H9 (cell line): ENCODE measurements around the gene WDR37. TPM values are rescaled to one million over a fixed set of nuclear protein-coding genes. Genes with fewer than 3 reads are reported as not detected.
A peak's percentile ranks its signal among the peaks of the same experiment; 100 is the strongest.

Experiments
- DNase-seq: peaks from one replicate; pipeline ENCODE4 v3.0.0-alpha.2; 2017
- H2AFZ ChIP-seq: one replicate; pipeline ENCODE4 v1.6.1; 2013; ENCODE audit warnings: mild to moderate bottlenecking, low read length, control low read depth, moderate library complexity
- H2AK5ac ChIP-seq: 2 replicates; pipeline ENCODE4 v1.6.1; 2013; ENCODE audit warnings: low read length, control low read depth, mixed read lengths; ENCODE audit not compliant: insufficient read length
- H2BK120ac ChIP-seq: one replicate; pipeline ENCODE4 v1.6.1; 2013; ENCODE audit warnings: low read depth, mild to moderate bottlenecking, low read length, control low read depth, inconsistent platforms; ENCODE audit not compliant: poor library complexity, severe bottlenecking
- H2BK12ac ChIP-seq: 2 replicates; pipeline ENCODE4 v1.6.1; 2013; ENCODE audit warnings: low read length, control low read depth, mixed read lengths, low read depth; ENCODE audit not compliant: insufficient read length
- H2BK15ac ChIP-seq: 2 replicates; pipeline ENCODE4 v1.6.1; 2013; ENCODE audit warnings: low read depth, low read length, control low read depth
- H2BK20ac ChIP-seq: one replicate; pipeline ENCODE4 v1.6.1; 2013; ENCODE audit warnings: low read depth, mild to moderate bottlenecking, low read length, control low read depth, inconsistent platforms; ENCODE audit not compliant: poor library complexity, severe bottlenecking
- H2BK5ac ChIP-seq: 2 replicates; pipeline ENCODE4 v1.6.1; 2013; ENCODE audit warnings: low read length, control low read depth, mixed read lengths; ENCODE audit not compliant: insufficient read length
- H3K14ac ChIP-seq: 2 replicates; pipeline ENCODE4 v1.6.1; 2013; ENCODE audit warnings: low read length, control low read depth; ENCODE audit not compliant: insufficient read depth
- H3K18ac ChIP-seq: 2 replicates; pipeline ENCODE4 v1.6.1; 2013; ENCODE audit warnings: low read depth, mild to moderate bottlenecking, mixed read lengths, low read length, control low read depth; ENCODE audit not compliant: insufficient read length
- H3K23ac ChIP-seq: 2 replicates; pipeline ENCODE4 v1.6.1; 2013; ENCODE audit warnings: low read length, control low read depth, mixed read lengths, low read depth; ENCODE audit not compliant: insufficient read length
- H3K23me2 ChIP-seq: 2 replicates; pipeline ENCODE4 v1.6.1; 2013; ENCODE audit warnings: low read depth, mild to moderate bottlenecking, mixed read lengths, low read length, control low read depth; ENCODE audit not compliant: insufficient read length, poor library complexity, severe bottlenecking
- H3K27ac ChIP-seq: 2 replicates; pipeline ENCODE4 v1.5.1; 2013; ENCODE audit warnings: low read length, control low read depth, mixed read lengths, low read depth; ENCODE audit not compliant: insufficient read length
- H3K27me3 ChIP-seq: 2 replicates; pipeline ENCODE4 v1.6.1; 2013; ENCODE audit warnings: low read length, control low read depth, inconsistent platforms; ENCODE audit not compliant: insufficient read depth
- H3K4ac ChIP-seq: 2 replicates; pipeline ENCODE4 v1.6.1; 2013; ENCODE audit warnings: low read depth, mild to moderate bottlenecking, control low read depth, inconsistent platforms, low read length, moderate library complexity
- H3K4me1 ChIP-seq: 2 replicates; pipeline ENCODE4 v1.6.1; 2013; ENCODE audit warnings: low read length, control low read depth, inconsistent platforms; ENCODE audit not compliant: insufficient read depth
- H3K4me2 ChIP-seq: 2 replicates; pipeline ENCODE4 v1.6.1; 2013; ENCODE audit warnings: low read length, control low read depth, mixed read lengths; ENCODE audit not compliant: insufficient read length, insufficient read depth
- H3K56ac ChIP-seq: 2 replicates; pipeline ENCODE4 v1.6.1; 2013; ENCODE audit warnings: low read depth, mild to moderate bottlenecking, mixed read lengths, low read length, control low read depth; ENCODE audit not compliant: insufficient read length
- H3K79me1 ChIP-seq: 2 replicates; pipeline ENCODE4 v1.6.1; 2013; ENCODE audit warnings: low read depth, mild to moderate bottlenecking, moderate library complexity, low read length, control low read depth, inconsistent platforms; ENCODE audit not compliant: insufficient read depth, poor library complexity, severe bottlenecking
- H3K79me2 ChIP-seq: 2 replicates; pipeline ENCODE4 v1.6.1; 2013; ENCODE audit warnings: low read length, control low read depth, inconsistent platforms; ENCODE audit not compliant: insufficient read depth
- H3K9ac ChIP-seq: 2 replicates; pipeline ENCODE4 v1.6.1; 2013; ENCODE audit warnings: low read length, control low read depth, mixed read lengths; ENCODE audit not compliant: insufficient read length; ENCODE audit errors: extremely low read depth
- H3K9me3 ChIP-seq: one replicate; pipeline ENCODE4 v1.6.1; 2013; ENCODE audit warnings: low read depth, low read length, inconsistent platforms; ENCODE audit not compliant: control insufficient read depth
- H3T11ph ChIP-seq: one replicate; pipeline ENCODE4 v1.6.1; 2013; ENCODE audit warnings: mild to moderate bottlenecking, low read length, control low read depth, inconsistent platforms
- H4K20me1 ChIP-seq: one replicate; pipeline ENCODE4 v1.6.1; 2013; ENCODE audit not compliant: control insufficient read depth, insufficient read length, insufficient read depth
- H4K5ac ChIP-seq: 2 replicates; pipeline ENCODE4 v1.6.1; 2013; ENCODE audit warnings: low read depth, mild to moderate bottlenecking, mixed read lengths, low read length, control low read depth; ENCODE audit not compliant: insufficient read length
- H4K8ac ChIP-seq: replicated peaks from 2 replicates; pipeline ENCODE4 v1.6.1; 2013; ENCODE audit warnings: low read length, control low read depth, mixed read lengths, low read depth; ENCODE audit not compliant: insufficient read length
- H4K91ac ChIP-seq: 2 replicates; pipeline ENCODE4 v1.6.1; 2013; ENCODE audit warnings: low read depth, mild to moderate bottlenecking, moderate library complexity, mixed read lengths, low read length, control low read depth; ENCODE audit not compliant: insufficient read length
- H3K27ac Mint-ChIP-seq, 3 experiments: 2 replicates in 2 of 3; 3 replicates in 1 of 3; pipeline ENCODE4 v1.8.0; 2020 to 2021; ENCODE audit warnings: mixed read lengths in 3 of 3, mild to moderate bottlenecking in 1 of 3, moderate library complexity in 1 of 3
- H3K27me3 Mint-ChIP-seq: 2 replicates; pipeline ENCODE4 v1.8.0; 2021; ENCODE audit warnings: low read depth, mild to moderate bottlenecking, moderate library complexity, mixed read lengths
- H3K36me3 Mint-ChIP-seq, 3 experiments: 2 replicates in 2 of 3; 3 replicates in 1 of 3; pipeline ENCODE4 v1.8.0; 2020 to 2021; ENCODE audit warnings: low read depth in 3 of 3, mixed read lengths in 3 of 3; ENCODE audit not compliant: insufficient read depth in 1 of 3
- H3K4me1 Mint-ChIP-seq, 2 experiments: 2 replicates each; pipeline ENCODE4 v1.8.0; 2020; ENCODE audit warnings: mixed read lengths in 2 of 2
- H3K4me3 Mint-ChIP-seq, 2 experiments: 2 replicates in 1 of 2; 3 replicates in 1 of 2; pipeline ENCODE4 v1.8.0; 2020 to 2021; ENCODE audit warnings: mild to moderate bottlenecking in 2 of 2, mixed read lengths in 2 of 2, moderate library complexity in 1 of 2
- H3K9me3 Mint-ChIP-seq, 2 experiments: 2 replicates in 1 of 2; 3 replicates in 1 of 2; pipeline ENCODE4 v1.8.0; 2020; ENCODE audit warnings: mild to moderate bottlenecking in 2 of 2, mixed read lengths in 2 of 2, moderate library complexity in 1 of 2
- CTCF ChIP-seq: fragments of 200-600 bp; sonication (generic); conservative IDR thresholded peaks from 3 replicates; pipeline ENCODE4 v1.8.0; 2021; ENCODE audit warnings: antibody characterized with exemption, mild to moderate bottlenecking
- WGBS: extraction: QIAGEN DNeasy Blood & Tissue Kit; methylation state at CpG from one replicate; pipeline ENCODE4 v1.1.7; 2013; ENCODE audit warnings: missing lambda C conversion rate, low lambda C conversion rate, mixed read lengths; ENCODE audit not compliant: insufficient read length; ENCODE audit errors: extremely low coverage; 5-methylcytosine and 5-hydroxymethylcytosine counted together
- total RNA-seq: library from RNA; stranded (reverse); gene quantifications from 2 replicates; pipeline ENCODE4 v1.2.1, GENCODE V29; 2021

Gene WDR37
- total RNA-seq, 1 experiment from 2014 or later = 13.1 TPM

GRCh38 chr10:1156921-1157614, 100.9 kb downstream of the WDR37 start:
- peaks cover 6% of the 10 kb centered on the region for H3K27me3 Mint-ChIP-seq
- Histone ChIP-seq H3K4me2 (no peak overlapping the region), H3K27ac (no peak overlapping the region), H2AFZ (no peak overlapping the region), H2BK20ac (no peak overlapping the region), H4K5ac (no peak overlapping the region), H2AK5ac (no peak overlapping the region), H2BK5ac (no peak overlapping the region), H3K14ac (no peak overlapping the region), H3K79me2 (no peaks in the 10 kb centered on the region), H2BK15ac (no peak overlapping the region), H3K23me2 (no peaks in the 10 kb centered on the region), H3K9ac (no peak overlapping the region), H4K8ac (no peak overlapping the region), H3K79me1 (no peaks in the 10 kb centered on the region), H3K9me3 (no peaks in the 10 kb centered on the region), H3K27me3 (no peaks in the 10 kb centered on the region), H3K4ac (no peak overlapping the region), H2BK12ac (no peak overlapping the region), H3K56ac (no peak overlapping the region), H3K18ac (no peak overlapping the region), H3K23ac (no peak overlapping the region), H4K91ac (no peak overlapping the region), H3T11ph (no peak overlapping the region), H3K4me1 (no peaks in the 10 kb centered on the region), H4K20me1 (no peaks in the 10 kb centered on the region), H2BK120ac (no peak overlapping the region)
- no CpG with 5 or more reads among the region's 17 CpGs for WGBS
- no peak overlapping the region for H3K4me3 Mint-ChIP-seq
- no peak for TF ChIP-seq CTCF
- H3K36me3 Mint-ChIP-seq = no peaks in the 10 kb centered on the region
- DNase-seq = no peak
- H3K9me3 Mint-ChIP-seq = no peaks in the 10 kb centered on the region
- peaks cover 4 to 5% of the 10 kb centered on the region in 2 experiments for H3K4me1 Mint-ChIP-seq
- H3K27ac Mint-ChIP-seq = peak overlapping the region in 2 of 3 experiments; percentile 29 to 56; a peak in 2 of 7 replicates
